Mammary epithelial cell (primary cell): ENCODE results near the gene PRR14L.

Experiments used
- EZH2 ChIP-seq: IDR thresholded peaks from 2 replicates; pipeline ENCODE4 v1.6.1; 2012; ENCODE audit warnings: low read length, inconsistent platforms, borderline replicate concordance
- TF ChIP-seq, protein P1 (sequence below), 2 donors: IDR thresholded peaks in 1 of 2; conservative IDR thresholded peaks in 1 of 2; 2 replicates each; pipeline ENCODE4 v1.5.1; 2011 to 2012; ENCODE audit warnings: inconsistent platforms in 2 of 2, low read length in 2 of 2, mild to moderate bottlenecking in 2 of 2, control low read depth in 1 of 2, low read depth in 1 of 2; ENCODE audit not compliant: insufficient read depth in 1 of 2; ENCODE audit errors: extremely low read depth in 1 of 2

DNA sequence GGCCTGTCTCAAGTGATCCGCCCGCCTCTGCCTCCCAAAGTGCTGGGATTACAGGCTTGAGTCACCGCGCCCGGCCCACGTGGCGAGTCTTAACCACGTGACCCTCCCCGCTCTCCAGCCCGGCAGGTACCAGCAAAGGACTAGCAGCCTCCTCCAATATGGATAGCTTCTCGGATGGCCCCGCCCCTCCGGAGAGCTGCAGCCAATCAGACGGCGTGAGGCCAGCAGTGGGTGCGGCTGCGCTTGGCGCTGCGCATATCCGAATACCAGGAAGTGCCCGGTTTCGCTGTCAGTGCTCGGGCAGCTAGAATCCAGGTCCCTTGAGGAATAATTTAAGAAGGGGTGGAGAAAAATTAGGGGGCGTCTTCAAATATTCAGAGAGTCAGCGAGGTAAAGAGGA lies 73.2 kb downstream of the PRR14L start:
- TF ChIP-seq, protein P1, sequence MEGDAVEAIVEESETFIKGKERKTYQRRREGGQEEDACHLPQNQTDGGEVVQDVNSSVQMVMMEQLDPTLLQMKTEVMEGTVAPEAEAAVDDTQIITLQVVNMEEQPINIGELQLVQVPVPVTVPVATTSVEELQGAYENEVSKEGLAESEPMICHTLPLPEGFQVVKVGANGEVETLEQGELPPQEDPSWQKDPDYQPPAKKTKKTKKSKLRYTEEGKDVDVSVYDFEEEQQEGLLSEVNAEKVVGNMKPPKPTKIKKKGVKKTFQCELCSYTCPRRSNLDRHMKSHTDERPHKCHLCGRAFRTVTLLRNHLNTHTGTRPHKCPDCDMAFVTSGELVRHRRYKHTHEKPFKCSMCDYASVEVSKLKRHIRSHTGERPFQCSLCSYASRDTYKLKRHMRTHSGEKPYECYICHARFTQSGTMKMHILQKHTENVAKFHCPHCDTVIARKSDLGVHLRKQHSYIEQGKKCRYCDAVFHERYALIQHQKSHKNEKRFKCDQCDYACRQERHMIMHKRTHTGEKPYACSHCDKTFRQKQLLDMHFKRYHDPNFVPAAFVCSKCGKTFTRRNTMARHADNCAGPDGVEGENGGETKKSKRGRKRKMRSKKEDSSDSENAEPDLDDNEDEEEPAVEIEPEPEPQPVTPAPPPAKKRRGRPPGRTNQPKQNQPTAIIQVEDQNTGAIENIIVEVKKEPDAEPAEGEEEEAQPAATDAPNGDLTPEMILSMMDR (conservative IDR thresholded peaks at IDR 0.05 in 1 of 2, IDR thresholded peaks at IDR 0.05 in 1 of 2; ENCODE audit: extremely low read depth in 1 of 2, insufficient read depth in 1 of 2, low read depth in 1 of 2, low read length in 2 of 2): no peak
- TF ChIP-seq EZH2: no peak
